NCI-H1436 (cell line): ENCODE data around the gene PRMT5.

ENCODE experiments used
- DNase-seq: peaks from one replicate; lab custom pipeline; 2025; lab: John Stamatoyannopoulos, UW

Gene PRMT5

DNA sequence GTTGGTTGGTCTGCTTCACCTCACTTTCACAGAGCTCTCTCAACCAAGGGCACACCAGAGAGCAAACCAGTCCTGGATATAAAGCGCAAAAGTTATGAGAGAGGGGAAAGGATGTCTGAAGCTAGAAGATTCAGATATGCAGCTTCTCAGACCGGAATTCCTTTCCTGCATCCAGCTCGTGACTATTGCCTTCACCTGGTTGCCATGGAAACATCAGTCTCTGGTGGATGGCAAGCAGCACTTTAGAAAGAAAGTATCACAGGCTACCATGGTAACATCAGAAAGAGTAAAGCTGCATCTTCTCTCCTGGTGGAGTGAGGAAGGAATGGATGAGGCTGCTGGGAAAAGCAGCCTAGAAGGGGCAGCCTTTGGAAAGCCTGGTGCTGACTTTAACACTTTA lies 32.4 kb downstream of the PRMT5 start:
- DNase-seq, result no peak

- DNase-seq, result no peak
Observed at GRCh38 chr14:22896356-22896755, 32.8 kb downstream of the PRMT5 start.

DNA sequence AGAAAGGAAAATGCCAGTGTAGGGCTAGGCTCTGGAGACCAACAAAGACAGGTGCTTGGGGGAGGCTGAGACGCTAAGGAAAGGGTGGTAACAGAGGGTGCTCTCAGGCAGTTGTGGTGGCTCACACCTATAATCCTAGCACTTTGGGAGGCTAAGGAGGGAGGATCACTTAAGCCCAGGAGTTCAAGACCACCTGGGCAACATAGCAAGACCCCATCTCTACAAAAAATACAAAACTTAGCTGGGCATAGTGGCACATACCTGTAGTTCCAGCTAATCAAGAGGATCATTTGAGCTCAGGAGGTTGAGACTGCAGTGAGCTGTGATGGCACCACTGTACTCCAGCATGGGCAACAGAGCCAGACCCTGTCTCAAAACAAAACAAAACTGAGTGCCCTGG lies 33.8 kb downstream of the PRMT5 start:
- no peak for DNase-seq

DNA sequence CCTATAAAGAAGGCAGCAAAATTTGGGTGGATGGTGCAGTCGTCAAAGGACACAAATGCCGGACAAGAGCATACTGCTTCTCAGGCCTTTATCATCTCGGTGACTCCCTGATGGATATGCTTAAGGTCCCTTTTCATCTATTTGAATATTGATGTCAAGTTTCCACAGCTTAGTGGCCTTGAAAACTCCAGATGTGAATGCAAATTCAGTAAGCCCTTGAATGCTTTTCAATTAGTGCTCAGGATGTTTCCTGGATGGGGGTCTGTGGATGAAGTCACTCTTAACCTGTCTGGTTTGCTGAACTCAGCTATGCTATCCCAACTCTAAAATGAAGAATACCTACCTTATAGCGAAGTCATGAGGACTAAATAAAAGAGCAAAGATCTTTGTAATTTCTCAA lies 35.5 kb downstream of the PRMT5 start:
- no peak for DNase-seq

DNA sequence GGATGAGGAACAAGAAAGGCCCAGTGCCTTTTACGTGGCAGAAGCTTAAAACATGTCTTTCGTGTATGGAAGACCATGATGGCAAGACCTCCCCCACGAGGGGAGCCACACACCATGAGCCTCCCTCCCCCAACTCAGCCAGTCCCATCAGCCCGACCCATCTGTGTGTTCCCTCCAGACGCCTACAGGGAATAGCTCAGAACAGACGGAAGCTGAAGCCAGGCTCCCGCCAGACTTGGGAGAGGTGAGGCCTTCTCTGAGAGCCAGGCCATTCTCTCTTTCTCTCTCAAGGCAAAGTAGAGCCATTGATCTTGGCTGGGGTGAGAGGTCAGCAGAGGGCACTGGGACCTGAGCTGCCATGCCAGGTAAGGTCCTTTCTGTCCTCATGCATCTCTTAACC lies 36.7 kb downstream of the PRMT5 start:
- no peak for DNase-seq

DNA sequence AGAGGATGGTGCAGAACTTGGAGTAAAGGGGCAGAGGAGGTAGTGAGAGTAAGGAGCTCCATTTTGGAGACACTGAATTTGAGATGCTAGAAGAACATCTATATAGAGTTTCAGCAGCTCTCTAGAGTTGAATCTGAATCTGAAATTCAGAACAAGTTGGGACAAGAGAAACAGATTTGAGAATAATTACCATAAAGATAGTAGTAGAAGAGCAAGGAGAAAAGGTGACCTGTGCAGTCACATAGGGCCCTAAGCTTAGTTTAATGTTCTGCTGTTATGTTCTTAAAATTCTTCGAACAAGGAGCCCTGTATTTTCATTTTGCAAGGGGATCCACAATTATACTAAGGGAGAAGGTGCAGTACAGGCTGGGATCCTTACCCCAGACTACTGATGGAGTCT lies 38.8 kb downstream of the PRMT5 start:
- DNase-seq, result no peak

DNA sequence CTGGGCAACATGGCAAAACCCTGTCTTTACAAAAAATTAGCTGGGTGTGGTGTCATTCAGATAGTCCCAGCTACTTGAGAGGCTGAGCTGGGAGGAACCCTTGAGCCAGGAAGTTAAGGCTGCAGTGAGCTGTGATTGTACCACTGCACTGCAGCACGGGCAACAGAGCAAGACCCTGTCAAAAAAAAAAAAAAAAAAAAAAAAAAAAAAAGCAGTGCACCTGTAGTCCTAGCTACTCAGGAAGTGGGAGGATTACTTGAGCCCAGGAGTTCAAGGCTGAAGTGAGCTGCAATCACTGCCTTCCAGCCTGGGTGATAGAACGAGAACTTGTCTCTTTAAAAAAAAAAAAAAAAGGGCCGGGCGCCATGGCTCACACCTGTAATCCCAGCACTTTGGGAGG lies 40.5 kb downstream of the PRMT5 start:
- DNase-seq, result no peak

DNA sequence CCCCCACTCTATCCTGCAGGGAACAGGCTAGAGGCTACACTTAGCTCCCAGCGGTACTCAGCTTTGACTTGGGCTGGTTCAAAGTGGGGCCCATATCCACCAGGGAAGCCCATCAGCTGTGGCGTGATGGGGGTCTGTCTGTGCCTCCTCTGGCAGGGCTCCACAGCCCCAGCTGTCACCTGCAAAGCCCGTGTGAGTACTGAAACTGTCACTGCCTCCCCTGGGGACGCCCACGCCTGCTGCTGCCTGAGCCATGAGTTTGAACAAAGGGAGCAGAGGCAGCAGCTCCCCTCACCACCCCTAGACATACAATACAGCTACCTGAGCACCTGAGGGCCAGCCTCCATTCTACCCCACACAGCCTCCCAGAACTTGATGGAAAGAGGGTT lies 41.2 kb downstream of the PRMT5 start:
- peak; percentile 39 for DNase-seq

DNA sequence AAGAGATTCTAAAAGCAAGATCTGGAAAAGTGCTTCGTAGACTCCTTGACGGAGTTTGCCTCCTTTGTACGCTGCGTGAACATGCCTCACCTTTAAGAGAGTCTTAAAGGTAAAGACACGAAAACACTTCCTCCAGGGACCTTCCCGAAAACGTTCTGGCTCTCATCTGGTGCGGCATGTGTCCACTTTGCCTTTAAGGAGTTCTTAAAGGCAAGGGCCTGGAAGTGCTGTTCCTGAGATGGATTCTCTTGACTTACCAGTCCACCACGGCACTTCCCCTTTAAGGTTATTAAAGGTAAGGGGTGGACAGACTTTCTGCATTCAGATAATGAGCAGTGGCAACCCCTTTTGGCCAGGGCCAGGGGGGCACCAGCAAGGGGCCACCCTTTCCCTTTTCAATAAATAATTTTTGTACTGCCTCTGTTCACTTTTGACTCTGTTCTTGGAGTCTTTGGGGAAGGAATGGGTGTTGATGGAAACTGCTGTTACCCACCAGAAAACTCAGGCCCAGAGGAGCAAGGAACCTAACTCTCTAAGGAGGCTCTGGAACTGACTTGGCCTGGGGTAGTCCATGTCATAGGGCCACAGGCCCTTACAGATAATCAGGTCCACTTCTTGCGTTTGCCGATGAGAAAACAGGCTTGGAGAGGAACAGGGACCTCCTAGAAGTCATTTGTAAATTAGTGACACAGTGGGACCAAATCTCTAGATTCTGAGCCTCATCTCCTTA lies 41.8 kb downstream of the PRMT5 start:
- DNase-seq, result peak; percentile 88

GRCh38 chr14:22886500-22887259 lies 42.5 kb downstream of the PRMT5 start:
- DNase-seq, result peak; percentile 77

DNA sequence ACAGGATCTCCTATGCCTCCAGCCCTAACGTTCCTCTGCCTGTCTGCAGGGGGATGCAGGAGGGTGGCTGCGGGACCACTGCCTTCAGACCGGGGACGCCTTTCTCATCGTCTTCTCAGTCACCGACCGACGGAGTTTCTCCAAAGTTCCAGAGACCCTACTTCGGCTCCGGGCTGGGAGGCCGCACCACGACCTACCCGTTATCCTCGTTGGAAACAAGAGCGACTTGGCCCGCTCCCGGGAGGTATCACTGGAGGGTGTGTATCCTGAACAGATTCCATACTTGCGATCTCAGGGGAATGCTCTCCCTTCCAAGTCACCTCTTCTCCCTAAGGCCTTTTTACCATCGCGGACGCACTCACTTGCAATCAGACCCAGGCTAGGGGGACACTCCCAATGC lies 43.2 kb downstream of the PRMT5 start:
- DNase-seq, result no peak

DNA sequence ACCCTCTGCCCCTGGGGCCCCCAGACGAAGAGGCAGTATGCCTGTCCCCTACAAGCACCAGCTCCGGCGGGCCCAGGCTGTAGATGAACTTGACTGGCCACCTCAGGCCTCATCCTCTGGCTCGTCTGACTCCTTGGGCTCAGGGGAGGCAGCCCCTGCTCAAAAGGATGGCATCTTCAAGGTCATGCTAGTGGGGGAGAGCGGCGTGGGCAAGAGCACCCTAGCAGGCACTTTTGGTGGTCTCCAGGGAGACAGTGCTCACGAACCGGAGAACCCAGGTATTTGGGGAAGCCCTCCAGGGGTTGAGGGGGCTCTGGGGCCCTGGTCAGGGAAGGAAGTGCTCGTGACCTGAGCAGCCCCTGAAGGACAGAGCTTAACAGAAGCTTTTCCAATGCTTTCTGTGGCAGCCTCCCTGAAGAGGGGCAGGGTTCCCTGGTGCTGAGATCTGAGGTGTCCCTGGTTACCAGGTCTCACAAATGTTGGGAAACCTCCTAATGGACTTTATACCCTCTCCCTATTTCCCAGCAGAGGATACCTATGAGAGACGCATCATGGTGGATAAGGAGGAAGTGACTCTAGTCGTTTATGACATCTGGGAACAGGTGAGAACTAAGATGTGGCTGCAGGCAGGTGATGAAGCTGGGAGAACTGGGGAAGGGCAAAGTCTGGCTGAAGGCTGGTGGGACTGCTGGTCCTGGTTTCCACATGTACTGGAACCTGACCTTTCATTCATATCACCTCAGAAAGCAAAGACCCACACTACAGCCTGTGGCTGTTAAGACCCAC lies 44.2 kb downstream of the PRMT5 start:
- no peak for DNase-seq

- DNase-seq, result no peak
Observed at GRCh38 chr14:22884076-22884737, 45.0 kb downstream of the PRMT5 start.

DNA sequence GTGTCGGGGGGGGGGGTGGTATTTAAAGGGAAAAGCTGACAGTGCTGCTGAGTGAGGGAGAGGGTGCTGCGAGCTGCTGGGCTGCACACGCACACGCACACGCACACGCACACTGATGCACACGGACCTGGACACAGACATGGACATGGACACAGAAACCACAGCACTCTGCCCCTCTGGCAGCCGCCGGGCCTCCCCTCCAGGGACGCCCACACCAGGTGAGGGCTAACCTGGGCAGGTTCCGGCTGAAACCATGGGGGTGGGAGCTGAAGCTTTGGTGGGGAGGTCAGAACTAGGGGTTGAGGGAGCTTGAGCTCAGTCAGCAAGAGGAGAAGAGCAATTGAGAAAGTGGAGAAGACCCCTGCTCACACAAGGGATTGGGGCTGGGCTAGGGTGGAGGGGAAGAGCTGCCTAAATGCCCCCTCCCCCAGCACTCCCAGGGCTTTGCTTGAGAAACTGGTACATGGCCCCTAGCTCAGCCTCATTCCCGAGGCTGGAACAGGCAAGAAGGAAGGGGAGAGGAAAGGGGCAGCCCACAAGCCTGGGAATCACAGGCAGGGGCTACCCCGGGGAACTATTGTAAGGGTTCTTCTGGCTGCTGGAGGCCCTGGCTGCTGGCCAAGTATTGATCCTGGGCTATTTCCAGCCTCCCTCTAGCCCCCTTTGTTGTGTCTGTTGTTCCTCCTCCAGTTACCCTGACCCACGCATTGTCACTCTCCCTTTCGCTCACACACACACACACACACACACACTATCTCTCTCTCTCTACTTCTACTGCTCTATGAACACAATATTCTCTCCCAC lies 45.8 kb downstream of the PRMT5 start, which contains the start of gene REM2:
Gene REM2 (plus strand): TSS at position 50 of the 804 bp plus-strand sequence. CDS start 66 bp downstream, at position 116.
- DNase-seq, result peak; percentile 2

DNA sequence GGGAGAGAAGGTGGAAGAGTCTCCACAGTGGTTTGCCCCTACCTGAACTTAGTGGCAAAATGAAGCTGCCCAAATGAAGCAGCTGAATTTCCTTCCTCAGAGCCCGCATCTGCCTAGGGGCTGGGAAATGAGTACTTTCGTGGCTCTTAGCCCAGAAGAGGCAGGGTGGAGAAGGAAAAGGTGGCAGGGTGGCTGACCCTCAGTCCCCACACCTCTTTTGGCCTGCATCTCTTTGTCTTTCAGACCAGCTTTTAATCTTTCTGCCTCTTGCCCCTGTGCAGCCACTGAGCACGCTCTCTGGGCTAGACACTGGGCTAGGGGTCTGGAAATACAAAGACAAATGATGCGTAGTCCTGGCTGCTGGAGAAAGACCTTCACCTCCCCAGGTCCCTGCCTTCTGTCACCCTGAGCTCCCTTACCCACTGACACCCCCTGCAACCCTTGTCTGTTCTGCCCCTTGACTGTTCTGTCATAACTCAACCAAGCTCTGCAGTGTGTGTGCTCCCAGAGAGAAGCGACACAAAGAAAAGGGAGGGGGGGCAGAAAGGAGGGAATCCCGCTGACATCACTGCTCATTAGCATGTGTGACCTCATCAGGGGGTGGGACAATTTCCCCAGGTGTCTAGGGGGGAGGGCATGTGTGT lies 46.5 kb downstream of the PRMT5 start:
- DNase-seq, result peak; percentile 77

- DNase-seq, result no peak
Observed at GRCh38 chr14:22882064-22882463, 47.1 kb downstream of the PRMT5 start.

DNA sequence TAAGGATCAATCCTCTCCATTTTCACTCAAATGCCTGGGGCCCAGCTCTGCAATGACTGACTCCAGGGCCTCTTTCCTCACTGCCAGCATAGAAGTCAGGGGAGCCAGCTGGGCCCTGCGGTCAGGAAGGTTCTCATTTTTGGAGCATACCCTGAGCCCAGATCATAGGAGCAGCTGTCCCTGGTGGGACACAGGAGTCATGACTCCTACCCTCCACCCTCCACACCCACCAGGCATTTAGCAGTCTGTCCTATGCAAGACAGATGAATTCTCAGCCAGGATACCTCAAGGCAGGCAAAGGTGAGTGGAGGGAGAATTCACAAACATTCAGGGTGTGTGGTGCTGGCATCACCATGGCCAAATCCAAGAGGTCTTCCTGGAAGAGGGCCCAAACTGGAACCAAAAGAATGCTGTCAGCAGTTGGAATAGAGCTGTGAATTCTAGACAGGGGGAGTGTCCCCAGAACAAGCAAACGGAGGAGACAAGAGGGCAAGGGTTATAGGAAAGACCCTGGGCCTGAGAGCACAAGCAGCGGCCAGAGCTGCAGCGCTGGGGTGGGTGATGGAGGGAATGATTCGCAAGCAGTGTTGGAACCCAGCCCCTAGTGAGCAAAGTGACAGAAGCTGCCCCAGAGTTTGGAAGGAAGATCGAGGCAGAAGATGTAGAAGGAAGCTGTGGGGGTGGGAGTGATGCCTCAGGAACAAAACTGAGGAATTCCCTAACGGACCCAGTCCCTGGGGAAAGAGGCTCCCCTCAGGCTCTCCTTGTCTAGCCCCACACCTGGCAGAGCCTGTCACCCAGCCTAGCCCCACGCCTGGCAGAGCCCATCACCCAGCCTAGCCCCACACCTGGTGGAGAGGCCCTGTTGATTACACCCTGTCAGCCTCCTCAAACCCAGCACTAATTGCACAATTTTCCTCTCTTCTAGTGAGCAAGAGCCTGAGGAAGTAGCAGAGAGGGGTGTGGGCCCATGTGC lies 50.6 kb downstream of the PRMT5 start:
- no peak for DNase-seq

- DNase-seq, result no peak
Observed at GRCh38 chr14:22877000-22877501, 52.1 kb downstream of the PRMT5 start.

DNA sequence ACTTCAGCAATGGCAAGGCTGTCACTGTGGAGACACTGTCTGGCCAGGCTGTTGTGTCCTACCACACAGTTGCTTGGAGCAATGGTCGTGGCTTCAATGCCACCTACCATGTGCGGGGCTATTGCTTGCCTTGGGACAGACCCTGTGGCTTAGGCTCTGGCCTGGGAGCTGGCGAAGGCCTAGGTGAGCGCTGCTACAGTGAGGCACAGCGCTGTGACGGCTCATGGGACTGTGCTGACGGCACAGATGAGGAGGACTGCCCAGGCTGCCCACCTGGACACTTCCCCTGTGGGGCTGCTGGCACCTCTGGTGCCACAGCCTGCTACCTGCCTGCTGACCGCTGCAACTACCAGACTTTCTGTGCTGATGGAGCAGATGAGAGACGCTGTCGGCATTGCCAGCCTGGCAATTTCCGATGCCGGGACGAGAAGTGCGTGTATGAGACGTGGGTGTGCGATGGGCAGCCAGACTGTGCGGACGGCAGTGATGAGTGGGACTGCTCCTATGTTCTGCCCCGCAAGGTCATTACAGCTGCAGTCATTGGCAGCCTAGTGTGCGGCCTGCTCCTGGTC lies 53.3 kb downstream of the PRMT5 start:
- DNase-seq, result no peak
